HCT116 (cell line): ENCODE data around the gene SRGAP3. TPM values are rescaled to one million over a fixed set of nuclear protein-coding genes. Genes with fewer than 3 reads are reported as not detected.

ENCODE experiments used
- ATAC-seq: fragments of 200-7000 bp; cut with Tn5 transposase; 2 replicates; pipeline ENCODE4 v1.9.1; 2020; ENCODE audit warnings: mild to moderate bottlenecking, moderate library complexity
- BruUV-seq: library from RNA; stranded (reverse); fragments of 400-500 nt; replicated peaks from 2 replicates; lab custom pipeline; 2021; lab: Mats Ljungman, UMichigan
- CTCF ChIA-PET: fragments of 300-600 bp; sonication (Branson Sonifier 250); formaldehyde crosslinking; loops from one replicate; lab custom pipeline; 2021; ENCODE audit warnings: antibody characterized with exemption; lab: Charles Lee
- POLR2A ChIA-PET: fragments of 300-600, 350-600 bp; sonication (Branson Sonifier 250); formaldehyde crosslinking; loops from one replicate; lab custom pipeline; 2021; ENCODE audit warnings: antibody characterized with exemption; lab: Charles Lee
- RAD21 ChIA-PET, 2 experiments: fragments of 300-600 bp; sonication (Branson Sonifier 250); formaldehyde crosslinking; loops; one replicate each; lab custom pipeline; 2023; ENCODE audit warnings: low total read pairs in 2 of 2; ENCODE audit not compliant: uncharacterized antibody in 2 of 2, unreplicated experiment in 2 of 2, low non-redundant PET in 1 of 2; lab: Charles Lee
- DNase-seq: peaks from one replicate; pipeline ENCODE4 v3.0.0-alpha.2; 2010; ENCODE audit warnings: low read depth, low spot score
- H2AFZ ChIP-seq: fragments of 200-600 bp; shearing (Covaris generic), sonication (generic); 2 replicates; pipeline ENCODE4 v1.6.1; 2017; ENCODE audit warnings: low read depth, mixed run types, mixed read lengths, antibody characterized with exemption, low read length; ENCODE audit not compliant: poor library complexity, severe bottlenecking
- H3K27ac ChIP-seq: 2 replicates; pipeline ENCODE4 v1.5.1; 2012; ENCODE audit warnings: low read depth, low read length
- H3K27me3 ChIP-seq: fragments of 200-600 bp; sonication (generic); 2 replicates; pipeline ENCODE4 v1.6.1; 2016; ENCODE audit warnings: mixed run types, low read length, mixed read lengths; ENCODE audit not compliant: insufficient read depth
- H3K36me3 ChIP-seq, 2 experiments: fragments of 200-500 bp in 1 of 2; fragments of 200-600 bp in 1 of 2; sonication (Bioruptor generic) in 1 of 2; sonication (generic) in 1 of 2; 2 replicates each; pipeline versions ENCODE4 v1.5.1 to v1.6.1; 2014 to 2016; ENCODE audit warnings: low read length in 2 of 2, inconsistent platforms in 1 of 2, mixed read lengths in 1 of 2, mixed run types in 1 of 2; ENCODE audit not compliant: insufficient read depth in 2 of 2, control insufficient read depth in 1 of 2
- H3K4me1 ChIP-seq, 2 experiments: fragments of 200-600 bp in 1 of 2; sonication (generic) in 1 of 2; 2 replicates each; pipeline versions ENCODE4 v1.5.1 to v1.6.1; 2012 to 2017; ENCODE audit warnings: low read length in 2 of 2, inconsistent platforms in 1 of 2, mild to moderate bottlenecking in 1 of 2, mixed read lengths in 1 of 2, mixed run types in 1 of 2, moderate library complexity in 1 of 2; ENCODE audit not compliant: insufficient read depth in 2 of 2, control insufficient read depth in 1 of 2
- H3K4me2 ChIP-seq: fragments of 200-600 bp; sonication (generic); 2 replicates; pipeline ENCODE4 v1.6.1; 2017; ENCODE audit warnings: mixed run types, low read length, mixed read lengths
- H3K4me3 ChIP-seq, 2 experiments: fragments of 200-600 bp in 1 of 2; sonication (generic) in 1 of 2; replicated peaks in 1 of 2; 2 replicates each; pipeline ENCODE4 v1.5.1; 2011 to 2016; ENCODE audit warnings: low read length in 2 of 2, control low read depth in 1 of 2, low read depth in 1 of 2, mild to moderate bottlenecking in 1 of 2, mixed read lengths in 1 of 2, mixed run types in 1 of 2
- H3K79me2 ChIP-seq: fragments of 200-600 bp; sonication (generic); 2 replicates; pipeline ENCODE4 v1.6.1; 2017; ENCODE audit warnings: mild to moderate bottlenecking, mixed run types, low read length, moderate library complexity, mixed read lengths; ENCODE audit not compliant: insufficient read depth
- H3K9ac ChIP-seq: fragments of 200-600 bp; sonication (generic); 2 replicates; pipeline ENCODE4 v1.6.1; 2016; ENCODE audit warnings: low read length, mixed read lengths
- H3K9me2 ChIP-seq: fragments of 200-600 bp; sonication (generic), shearing (Covaris generic); 2 replicates; pipeline ENCODE4 v1.6.1; 2017; ENCODE audit warnings: mixed run types, mild to moderate bottlenecking, moderate library complexity; ENCODE audit not compliant: insufficient read depth
- H3K9me3 ChIP-seq, 2 experiments: fragments of 200-500 bp in 1 of 2; fragments of 200-600 bp in 1 of 2; sonication (Bioruptor generic) in 1 of 2; sonication (generic) in 1 of 2; 2 replicates each; pipeline ENCODE4 v1.6.1; 2014 to 2017; ENCODE audit warnings: low read length in 2 of 2, mixed read lengths in 2 of 2, inconsistent platforms in 1 of 2, low read depth in 1 of 2, mild to moderate bottlenecking in 1 of 2, mixed run types in 1 of 2, moderate library complexity in 1 of 2; ENCODE audit not compliant: control insufficient read depth in 1 of 2, insufficient read depth in 1 of 2
- H4K20me1 ChIP-seq: fragments of 200-600 bp; sonication (generic), shearing (Covaris generic); 2 replicates; pipeline ENCODE4 v1.6.1; 2017; ENCODE audit warnings: mixed run types, mild to moderate bottlenecking, moderate library complexity; ENCODE audit not compliant: insufficient read depth
- CEBPB ChIP-seq: IDR thresholded peaks from 2 replicates; pipeline ENCODE4 v1.6.1; 2012; ENCODE audit warnings: low read depth
- EZH2phosphoT487 ChIP-seq: fragments of 200-600 bp; IDR thresholded peaks from 2 replicates; pipeline ENCODE4 v1.6.1; 2018; ENCODE audit warnings: antibody characterized with exemption, borderline replicate concordance
- FOSL1 ChIP-seq: IDR thresholded peaks from 2 replicates; pipeline ENCODE4 v1.6.1; 2012; ENCODE audit warnings: low read depth
- POLR2A ChIP-seq: IDR thresholded peaks from 2 replicates; pipeline ENCODE4 v1.7.0; 2011; ENCODE audit warnings: borderline replicate concordance; ENCODE audit not compliant: insufficient read depth, insufficient read length; ENCODE audit errors: extremely low read depth
- POLR2AphosphoS5 ChIP-seq: IDR thresholded peaks from 2 replicates; pipeline ENCODE4 v1.6.1; 2011; ENCODE audit warnings: mild to moderate bottlenecking, low read depth, low read length, moderate library complexity
- TCF7L2 ChIP-seq: IDR thresholded peaks from 2 replicates; pipeline ENCODE4 v1.7.0; 2011; ENCODE audit warnings: borderline replicate concordance, inconsistent platforms; ENCODE audit not compliant: insufficient read depth, insufficient read length; ENCODE audit errors: extremely low read depth
- intact Hi-C: fragments of 100-400 bp; cut with micrococcal nuclease; formaldehyde crosslinking; loops from 2 replicates; pipeline ENCODE4 v1.10.0; 2022
- total RNA-seq: library from RNA; stranded (reverse); gene quantifications from one replicate; pipeline ENCODE4 v1.2.1, GENCODE V29; 2021; ENCODE audit not compliant: unreplicated experiment
- TF ChIP-seq, protein P1 (sequence below), 3 experiments: fragments of 200-600 bp in 1 of 3; sonication (generic) in 1 of 3; IDR thresholded peaks in 2 of 3; conservative IDR thresholded peaks in 1 of 3; 2 replicates each; pipeline ENCODE4 v1.5.1; 2012 to 2017; ENCODE audit warnings: low read depth in 2 of 3, low read length in 2 of 3, antibody characterized with exemption in 1 of 3, borderline replicate concordance in 1 of 3, control low read depth in 1 of 3, mild to moderate bottlenecking in 1 of 3, mixed read lengths in 1 of 3, mixed run types in 1 of 3, moderate library complexity in 1 of 3; ENCODE audit not compliant: insufficient read depth in 1 of 3
- TF ChIP-seq, protein P2 (sequence below): IDR thresholded peaks from 2 replicates; pipeline ENCODE4 v1.6.1; 2012
- TF ChIP-seq, protein P3 (sequence below): IDR thresholded peaks from 2 replicates; pipeline ENCODE4 v1.6.1; 2012; ENCODE audit warnings: low read depth

SRGAP3 gene
- total RNA-seq, 1 experiment from 2014 or later = 8.3 TPM

DNA sequence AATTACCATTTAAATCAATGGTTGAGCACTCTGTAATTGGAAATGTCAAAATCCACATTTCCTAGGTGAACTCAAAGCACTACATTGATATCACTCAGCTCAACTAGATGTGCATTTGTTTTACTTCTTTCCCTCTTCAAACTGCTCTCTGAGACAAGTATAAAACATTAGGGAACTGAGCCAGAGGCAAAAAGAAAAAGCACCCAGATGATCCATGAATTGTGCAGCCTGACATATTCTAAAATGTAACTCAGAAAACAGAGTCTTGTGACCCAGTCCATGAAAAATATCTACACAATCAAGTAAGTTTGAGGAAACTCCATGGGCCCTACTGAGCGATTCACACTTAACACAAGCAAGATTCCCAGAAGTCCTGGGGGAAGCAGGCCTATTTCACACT is 9.8 kb downstream of the SRGAP3 start:
- DNase-seq = no peak
- Histone ChIP-seq H4K20me1 (no peaks in the 10 kb centered on the region), H3K27ac (no peak overlapping the region), H3K4me1 (no peaks in the 10 kb centered on the region), H3K9me3 (no peaks in the 10 kb centered on the region), H3K9me2 (no peaks in the 10 kb centered on the region), H3K4me2 (no peak overlapping the region), H3K79me2 (no peaks in the 10 kb centered on the region), H3K9ac (no peak overlapping the region), H3K4me3 (no peak overlapping the region), H3K27me3 (no peaks in the 10 kb centered on the region), H2AFZ (no peak overlapping the region), H3K36me3 (no peaks in the 10 kb centered on the region)
- ChIA-PET RAD21 (no interaction called here), POLR2A (no interaction called here), CTCF (no interaction called here)
- no peak for TF ChIP-seq FOSL1
- no peak for TF ChIP-seq POLR2AphosphoS5
- no peak for TF ChIP-seq TCF7L2
- TF ChIP-seq, protein P1, sequence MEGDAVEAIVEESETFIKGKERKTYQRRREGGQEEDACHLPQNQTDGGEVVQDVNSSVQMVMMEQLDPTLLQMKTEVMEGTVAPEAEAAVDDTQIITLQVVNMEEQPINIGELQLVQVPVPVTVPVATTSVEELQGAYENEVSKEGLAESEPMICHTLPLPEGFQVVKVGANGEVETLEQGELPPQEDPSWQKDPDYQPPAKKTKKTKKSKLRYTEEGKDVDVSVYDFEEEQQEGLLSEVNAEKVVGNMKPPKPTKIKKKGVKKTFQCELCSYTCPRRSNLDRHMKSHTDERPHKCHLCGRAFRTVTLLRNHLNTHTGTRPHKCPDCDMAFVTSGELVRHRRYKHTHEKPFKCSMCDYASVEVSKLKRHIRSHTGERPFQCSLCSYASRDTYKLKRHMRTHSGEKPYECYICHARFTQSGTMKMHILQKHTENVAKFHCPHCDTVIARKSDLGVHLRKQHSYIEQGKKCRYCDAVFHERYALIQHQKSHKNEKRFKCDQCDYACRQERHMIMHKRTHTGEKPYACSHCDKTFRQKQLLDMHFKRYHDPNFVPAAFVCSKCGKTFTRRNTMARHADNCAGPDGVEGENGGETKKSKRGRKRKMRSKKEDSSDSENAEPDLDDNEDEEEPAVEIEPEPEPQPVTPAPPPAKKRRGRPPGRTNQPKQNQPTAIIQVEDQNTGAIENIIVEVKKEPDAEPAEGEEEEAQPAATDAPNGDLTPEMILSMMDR (IDR thresholded peaks at IDR 0.05 in 2 of 3, conservative IDR thresholded peaks at IDR 0.05 in 1 of 3; ENCODE audit: borderline replicate concordance in 1 of 3, insufficient read depth in 1 of 3, low read depth in 2 of 3, low read length in 2 of 3) = no peak
- TF ChIP-seq, protein P2, sequence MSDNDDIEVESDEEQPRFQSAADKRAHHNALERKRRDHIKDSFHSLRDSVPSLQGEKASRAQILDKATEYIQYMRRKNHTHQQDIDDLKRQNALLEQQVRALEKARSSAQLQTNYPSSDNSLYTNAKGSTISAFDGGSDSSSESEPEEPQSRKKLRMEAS = no peak
- no peak for TF ChIP-seq POLR2A
- TF ChIP-seq CEBPB = no peak
- no peak for TF ChIP-seq EZH2phosphoT487
- TF ChIP-seq, protein P3, sequence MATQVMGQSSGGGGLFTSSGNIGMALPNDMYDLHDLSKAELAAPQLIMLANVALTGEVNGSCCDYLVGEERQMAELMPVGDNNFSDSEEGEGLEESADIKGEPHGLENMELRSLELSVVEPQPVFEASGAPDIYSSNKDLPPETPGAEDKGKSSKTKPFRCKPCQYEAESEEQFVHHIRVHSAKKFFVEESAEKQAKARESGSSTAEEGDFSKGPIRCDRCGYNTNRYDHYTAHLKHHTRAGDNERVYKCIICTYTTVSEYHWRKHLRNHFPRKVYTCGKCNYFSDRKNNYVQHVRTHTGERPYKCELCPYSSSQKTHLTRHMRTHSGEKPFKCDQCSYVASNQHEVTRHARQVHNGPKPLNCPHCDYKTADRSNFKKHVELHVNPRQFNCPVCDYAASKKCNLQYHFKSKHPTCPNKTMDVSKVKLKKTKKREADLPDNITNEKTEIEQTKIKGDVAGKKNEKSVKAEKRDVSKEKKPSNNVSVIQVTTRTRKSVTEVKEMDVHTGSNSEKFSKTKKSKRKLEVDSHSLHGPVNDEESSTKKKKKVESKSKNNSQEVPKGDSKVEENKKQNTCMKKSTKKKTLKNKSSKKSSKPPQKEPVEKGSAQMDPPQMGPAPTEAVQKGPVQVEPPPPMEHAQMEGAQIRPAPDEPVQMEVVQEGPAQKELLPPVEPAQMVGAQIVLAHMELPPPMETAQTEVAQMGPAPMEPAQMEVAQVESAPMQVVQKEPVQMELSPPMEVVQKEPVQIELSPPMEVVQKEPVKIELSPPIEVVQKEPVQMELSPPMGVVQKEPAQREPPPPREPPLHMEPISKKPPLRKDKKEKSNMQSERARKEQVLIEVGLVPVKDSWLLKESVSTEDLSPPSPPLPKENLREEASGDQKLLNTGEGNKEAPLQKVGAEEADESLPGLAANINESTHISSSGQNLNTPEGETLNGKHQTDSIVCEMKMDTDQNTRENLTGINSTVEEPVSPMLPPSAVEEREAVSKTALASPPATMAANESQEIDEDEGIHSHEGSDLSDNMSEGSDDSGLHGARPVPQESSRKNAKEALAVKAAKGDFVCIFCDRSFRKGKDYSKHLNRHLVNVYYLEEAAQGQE = no peak
- intact Hi-C loops = no loop called here
- BruUV-seq = no TSS peak
- ATAC-seq = no peak
